Activated CD4-positive, alpha-beta T cell treated with anti-CD3 and anti-CD28 coated beads for 4 hours (primary cell): ENCODE results near the gene OR51V1.
"Not testable (repeated sequence)": the region's sequence is repeated elsewhere in the genome, so short reads cannot be mapped to it uniquely, and the experiment has no call there.

Experiments used
- DNase-seq, 2 donors: peaks; one replicate each; pipeline ENCODE4 v3.0.0-alpha.2; 2020

The OR51V1 gene

GRCh38 chr11:5229796-5230195 is 29.3 kb upstream of the OR51V1 start:
- no peak for DNase-seq

DNA sequence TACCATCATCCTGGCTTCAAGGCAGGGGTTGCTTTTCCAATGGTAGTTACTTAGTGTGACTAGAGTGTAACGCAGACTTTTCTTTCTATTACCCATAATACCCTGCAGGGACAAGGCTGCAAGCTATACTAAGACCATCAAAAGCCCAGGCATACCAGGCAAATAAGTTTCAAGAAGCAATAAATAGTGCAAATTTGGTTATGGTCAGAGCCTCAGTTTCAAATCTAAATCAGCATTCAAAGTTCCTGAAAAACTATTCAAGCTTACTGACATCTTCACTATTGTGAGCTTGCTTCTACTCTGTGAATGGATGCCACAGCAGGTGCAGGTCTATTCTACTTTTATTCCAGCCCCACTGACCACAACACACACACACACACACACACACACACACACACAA is 28.9 kb upstream of the OR51V1 start:
- no peak for DNase-seq

- DNase-seq, result no peak
Measured at GRCh38 chr11:5228124-5228523, 27.6 kb upstream of the OR51V1 start.

DNA sequence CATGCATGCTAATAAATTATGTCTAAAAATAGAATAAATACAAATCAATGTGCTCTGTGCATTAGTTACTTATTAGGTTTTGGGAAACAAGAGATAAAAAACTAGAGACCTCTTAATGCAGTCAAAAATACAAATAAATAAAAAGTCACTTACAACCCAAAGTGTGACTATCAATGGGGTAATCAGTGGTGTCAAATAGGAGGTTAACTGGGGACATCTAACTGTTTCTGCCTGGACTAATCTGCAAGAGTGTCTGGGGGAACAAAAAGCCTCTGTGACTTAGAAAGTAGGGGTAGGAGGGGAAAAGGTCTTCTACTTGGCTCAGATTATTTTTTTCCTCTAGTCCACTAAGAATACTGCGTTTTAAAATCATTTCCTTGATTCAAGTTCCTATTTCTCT is 27.2 kb upstream of the OR51V1 start:
- DNase-seq, result no peak

- DNase-seq, result no peak
Measured at GRCh38 chr11:5226732-5227310, 26.3 kb upstream of the OR51V1 start, which contains the start of gene HBB. TSS of gene HBB (minus strand) at chr11:5227071. CDS start at chr11:5227021, 50 bp downstream.

GRCh38 chr11:5225480-5225871 is 25.0 kb upstream of the OR51V1 start:
- no peak for DNase-seq

GRCh38 chr11:5224538-5225479 is 24.3 kb upstream of the OR51V1 start:
- DNase-seq, result no peak

GRCh38 chr11:5223686-5224085 is 23.2 kb upstream of the OR51V1 start:
- DNase-seq, result no peak

DNA sequence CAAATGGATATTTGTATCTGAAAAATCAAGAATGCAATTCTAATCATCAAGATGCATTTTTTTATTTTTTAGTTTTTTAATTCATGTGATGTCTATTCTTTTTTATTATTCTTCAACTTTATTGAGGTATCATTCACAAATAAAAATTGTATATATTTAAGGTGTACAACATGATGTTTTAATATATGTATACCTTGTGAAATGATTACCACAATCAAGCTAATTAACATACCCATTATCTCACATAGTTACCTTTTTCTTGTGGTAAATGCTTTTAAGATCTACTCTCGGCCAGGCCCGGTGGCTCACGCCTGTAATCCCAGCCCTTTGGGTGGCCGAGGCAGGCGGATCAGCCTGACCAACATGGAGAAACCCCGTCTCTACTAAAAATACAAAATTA is 22.7 kb upstream of the OR51V1 start:
- no peak for DNase-seq

GRCh38 chr11:5210376-5210885 is 9.9 kb upstream of the OR51V1 start:
- DNase-seq, result no peak

- no peak for DNase-seq
Measured at GRCh38 chr11:5204787-5205186, 4.3 kb upstream of the OR51V1 start.

DNA sequence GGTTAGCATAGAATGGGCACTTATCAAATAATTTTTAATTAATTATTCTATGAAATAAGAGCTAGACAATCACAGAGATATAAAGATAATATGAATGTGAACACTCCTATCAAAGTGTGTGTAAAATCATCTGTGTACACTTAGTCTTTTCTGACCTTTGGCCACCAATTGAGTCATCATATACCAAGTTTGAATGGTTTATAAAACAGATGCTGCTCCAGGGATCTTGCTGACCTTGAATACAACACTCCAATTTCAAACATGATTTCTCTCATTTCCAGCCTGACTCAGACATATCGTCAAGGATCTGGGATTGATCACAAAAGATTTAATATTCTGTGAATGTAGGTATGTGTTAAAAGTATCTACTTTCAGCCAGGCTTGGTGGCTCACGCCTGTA is 2.9 kb upstream of the OR51V1 start:
- DNase-seq, result no peak

- DNase-seq, result no peak
Measured at GRCh38 chr11:5198285-5198684, 2.2 kb downstream of the OR51V1 start.

DNA sequence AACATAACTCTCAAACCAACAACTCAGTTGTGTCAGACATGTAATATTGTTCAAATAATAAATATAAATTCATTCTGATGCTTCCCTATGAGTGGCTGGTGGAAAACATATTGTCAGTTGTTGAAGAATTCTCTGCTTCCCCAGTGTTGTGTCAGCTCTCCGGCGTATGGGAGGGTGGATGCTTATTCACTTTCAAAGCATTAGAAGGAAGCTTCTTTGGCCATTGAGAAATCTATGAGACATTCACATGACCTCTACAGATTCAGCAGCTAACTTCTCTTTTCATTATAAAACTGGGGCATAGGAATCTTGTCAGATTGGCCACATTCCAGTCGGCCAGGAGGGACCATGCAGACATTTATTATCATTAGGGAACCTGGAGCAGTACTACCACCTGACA is 2.9 kb downstream of the OR51V1 start:
- DNase-seq, result no peak

GRCh38 chr11:5196731-5197130 is 3.8 kb downstream of the OR51V1 start:
- DNase-seq, result no peak

- DNase-seq, result no peak
Measured at GRCh38 chr11:5196067-5196466, 4.4 kb downstream of the OR51V1 start.

- no peak for DNase-seq
Measured at GRCh38 chr11:5192738-5193137, 7.7 kb downstream of the OR51V1 start.

- DNase-seq, result no peak
Measured at GRCh38 chr11:5188201-5188600, 12.3 kb downstream of the OR51V1 start.

DNA sequence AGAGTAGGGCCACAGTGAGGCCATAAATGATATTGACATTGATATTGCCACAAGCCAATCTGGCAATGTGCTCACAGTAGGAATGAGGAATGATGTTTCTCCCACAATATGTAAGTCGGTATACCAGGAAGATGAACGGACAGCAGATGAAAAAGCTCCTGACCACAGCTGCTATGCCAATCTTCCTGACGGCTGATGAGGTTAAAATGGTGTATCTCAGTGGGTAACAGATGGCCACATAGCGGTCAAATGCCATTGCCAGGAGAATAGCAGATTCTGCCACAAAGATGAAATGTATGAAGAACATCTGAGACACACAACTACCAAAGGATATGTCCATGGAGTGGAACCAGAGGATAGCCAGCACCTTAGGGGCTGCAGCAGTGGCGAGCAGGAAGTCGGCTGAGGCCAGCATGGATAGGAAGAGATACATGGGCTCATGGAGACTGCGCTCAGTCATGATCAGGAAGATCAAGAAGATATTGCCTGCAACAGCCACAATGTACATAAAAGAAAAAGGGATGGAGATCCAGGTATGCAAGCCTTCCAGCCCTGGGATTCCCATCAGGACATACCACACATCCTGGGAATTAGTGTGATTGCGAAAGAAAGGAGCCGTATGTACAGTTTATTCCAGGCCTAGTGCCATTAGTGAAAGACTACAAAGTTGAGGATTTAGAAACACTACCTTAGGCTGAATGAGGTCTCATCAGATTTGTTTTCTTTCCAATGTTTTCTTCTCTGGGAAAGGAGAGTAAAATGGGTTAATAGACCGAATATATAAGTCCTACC is 22.2 kb downstream of the OR51V1 start:
- DNase-seq, result no peak

- no peak for DNase-seq
Measured at GRCh38 chr11:5174934-5175333, 25.5 kb downstream of the OR51V1 start.

DNA sequence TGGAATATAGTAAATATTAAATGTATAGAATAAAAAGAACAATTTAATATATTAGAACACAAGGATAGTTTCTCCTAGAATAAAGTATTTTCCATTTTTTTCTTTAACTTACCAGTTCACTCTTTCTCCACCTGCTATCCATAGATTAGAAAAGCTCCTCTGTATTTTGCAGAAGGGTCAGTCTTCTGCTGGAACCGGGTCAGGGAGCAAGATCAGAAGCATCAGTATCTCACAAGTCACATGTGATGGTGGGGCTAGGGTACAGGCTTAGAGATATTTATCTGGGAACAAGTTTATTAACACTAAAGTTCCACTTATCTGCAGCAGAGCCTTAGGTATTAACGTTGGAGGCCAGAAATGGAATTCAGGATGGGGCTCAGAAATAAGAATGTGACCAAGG is 28.6 kb downstream of the OR51V1 start:
- DNase-seq, result no peak

- DNase-seq, result not testable (repeated sequence)
Measured at GRCh38 chr11:5165898-5166297, 34.6 kb downstream of the OR51V1 start.

DNA sequence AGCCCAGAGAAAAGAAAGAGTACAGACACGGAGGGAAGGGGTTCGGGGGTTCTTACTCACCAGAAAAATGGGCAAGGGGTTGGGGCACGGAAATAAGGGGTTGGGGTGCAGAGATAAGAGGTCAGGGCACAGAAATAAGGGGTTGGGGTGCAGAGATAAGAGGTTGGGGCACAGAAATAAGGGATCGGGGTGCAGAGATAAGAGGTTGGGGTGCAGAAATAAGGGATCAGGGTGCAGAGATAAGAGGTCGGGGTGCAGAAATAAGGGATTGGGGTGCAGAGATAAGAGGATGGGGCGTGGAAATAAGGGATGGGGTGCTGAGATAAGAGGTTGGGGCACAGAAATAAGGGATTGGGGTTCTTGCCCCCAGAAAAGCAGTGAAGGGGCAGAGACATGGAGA is 35.7 kb downstream of the OR51V1 start:
- not testable (repeated sequence) for DNase-seq
